Testis (tissue), 2 donors: Measurements from ENCODE around the gene ZNF665.

Source experiments
- POLR2A ChIP-seq: fragments of 450-650 bp; IDR thresholded peaks from one replicate; pipeline ENCODE4 v1.6.1; 2017; ENCODE audit warnings: antibody characterized with exemption, mild to moderate bottlenecking, moderate library complexity
- TF ChIP-seq, protein P1 (sequence below), 3 experiments: fragments of 450-650 bp in 2 of 3; fragments of 200-600 bp in 1 of 3; sonication (generic) in 1 of 3; IDR thresholded peaks; one replicate each; pipeline ENCODE4 v1.5.1; 2016 to 2019; ENCODE audit warnings: antibody characterized with exemption in 3 of 3, mild to moderate bottlenecking in 2 of 3, moderate library complexity in 1 of 3

DNA sequence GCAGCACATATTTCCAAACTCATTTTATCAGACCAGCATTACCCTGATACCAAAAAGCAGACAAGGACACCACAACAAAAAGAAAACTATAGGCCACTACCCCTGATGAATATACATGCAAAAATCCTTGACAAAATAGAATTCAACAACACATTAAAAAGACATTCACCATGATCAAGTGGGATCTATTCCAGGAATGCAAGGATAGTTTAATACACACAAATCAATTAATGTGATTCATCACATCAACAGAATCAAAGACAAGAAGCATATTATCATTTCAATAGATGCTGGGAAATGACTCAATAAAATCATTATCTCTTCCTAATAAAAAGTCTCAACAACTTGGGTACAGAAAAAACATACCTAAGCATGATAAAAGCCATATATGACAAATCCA lies 45.5 kb downstream of the ZNF665 start:
- TF ChIP-seq POLR2A: no peak
- TF ChIP-seq, protein P1, sequence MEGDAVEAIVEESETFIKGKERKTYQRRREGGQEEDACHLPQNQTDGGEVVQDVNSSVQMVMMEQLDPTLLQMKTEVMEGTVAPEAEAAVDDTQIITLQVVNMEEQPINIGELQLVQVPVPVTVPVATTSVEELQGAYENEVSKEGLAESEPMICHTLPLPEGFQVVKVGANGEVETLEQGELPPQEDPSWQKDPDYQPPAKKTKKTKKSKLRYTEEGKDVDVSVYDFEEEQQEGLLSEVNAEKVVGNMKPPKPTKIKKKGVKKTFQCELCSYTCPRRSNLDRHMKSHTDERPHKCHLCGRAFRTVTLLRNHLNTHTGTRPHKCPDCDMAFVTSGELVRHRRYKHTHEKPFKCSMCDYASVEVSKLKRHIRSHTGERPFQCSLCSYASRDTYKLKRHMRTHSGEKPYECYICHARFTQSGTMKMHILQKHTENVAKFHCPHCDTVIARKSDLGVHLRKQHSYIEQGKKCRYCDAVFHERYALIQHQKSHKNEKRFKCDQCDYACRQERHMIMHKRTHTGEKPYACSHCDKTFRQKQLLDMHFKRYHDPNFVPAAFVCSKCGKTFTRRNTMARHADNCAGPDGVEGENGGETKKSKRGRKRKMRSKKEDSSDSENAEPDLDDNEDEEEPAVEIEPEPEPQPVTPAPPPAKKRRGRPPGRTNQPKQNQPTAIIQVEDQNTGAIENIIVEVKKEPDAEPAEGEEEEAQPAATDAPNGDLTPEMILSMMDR (IDR thresholded peaks at IDR 0.05): no peak
